ENCODE results near the gene TSSK3.

DNA sequence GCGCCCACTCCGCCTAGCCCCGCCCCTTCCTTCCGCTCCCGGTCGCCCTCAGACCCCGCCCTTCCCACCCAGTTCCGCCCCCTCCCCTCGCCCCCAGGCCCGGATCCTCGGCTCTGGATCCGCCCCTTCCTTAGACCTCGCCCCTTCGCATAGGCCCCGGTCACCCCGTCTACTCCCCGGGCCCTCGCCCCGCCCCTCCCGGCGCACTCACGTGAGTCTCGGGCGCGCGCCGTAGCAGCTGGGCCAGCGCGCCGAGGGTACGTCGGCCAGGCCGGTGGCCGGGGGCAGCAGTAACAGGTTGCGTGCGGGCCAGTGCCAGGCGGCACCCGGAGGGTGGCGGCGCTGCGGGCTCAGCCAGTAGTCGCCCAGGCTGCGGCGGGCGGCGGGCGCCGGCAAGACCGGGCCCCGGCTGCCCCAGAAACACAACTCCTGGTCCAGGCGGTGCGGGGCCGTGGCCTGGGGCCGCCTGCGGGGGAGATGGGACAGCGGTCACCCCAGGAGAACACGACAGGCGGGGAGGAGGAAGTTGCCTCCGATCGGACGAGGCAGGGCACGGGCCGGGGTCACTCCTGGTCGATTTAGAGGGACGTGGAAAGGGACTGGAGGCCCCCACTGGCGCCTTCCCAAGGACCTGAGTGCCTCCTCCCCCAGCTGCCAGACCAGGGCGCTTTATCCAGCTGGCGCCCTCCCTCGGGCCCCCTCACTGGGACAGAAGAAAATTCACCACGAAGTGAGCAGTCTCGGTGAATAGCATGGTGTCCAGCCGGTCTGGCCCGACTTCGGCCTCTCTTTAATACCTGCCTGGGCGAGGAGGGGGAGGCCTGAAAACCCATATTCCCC is 10.7 kb upstream of the TSSK3 start:
- TF ChIP-seq, protein P1, sequence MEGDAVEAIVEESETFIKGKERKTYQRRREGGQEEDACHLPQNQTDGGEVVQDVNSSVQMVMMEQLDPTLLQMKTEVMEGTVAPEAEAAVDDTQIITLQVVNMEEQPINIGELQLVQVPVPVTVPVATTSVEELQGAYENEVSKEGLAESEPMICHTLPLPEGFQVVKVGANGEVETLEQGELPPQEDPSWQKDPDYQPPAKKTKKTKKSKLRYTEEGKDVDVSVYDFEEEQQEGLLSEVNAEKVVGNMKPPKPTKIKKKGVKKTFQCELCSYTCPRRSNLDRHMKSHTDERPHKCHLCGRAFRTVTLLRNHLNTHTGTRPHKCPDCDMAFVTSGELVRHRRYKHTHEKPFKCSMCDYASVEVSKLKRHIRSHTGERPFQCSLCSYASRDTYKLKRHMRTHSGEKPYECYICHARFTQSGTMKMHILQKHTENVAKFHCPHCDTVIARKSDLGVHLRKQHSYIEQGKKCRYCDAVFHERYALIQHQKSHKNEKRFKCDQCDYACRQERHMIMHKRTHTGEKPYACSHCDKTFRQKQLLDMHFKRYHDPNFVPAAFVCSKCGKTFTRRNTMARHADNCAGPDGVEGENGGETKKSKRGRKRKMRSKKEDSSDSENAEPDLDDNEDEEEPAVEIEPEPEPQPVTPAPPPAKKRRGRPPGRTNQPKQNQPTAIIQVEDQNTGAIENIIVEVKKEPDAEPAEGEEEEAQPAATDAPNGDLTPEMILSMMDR (IDR thresholded peaks at IDR 0.05) = no peak
- TF ChIP-seq POLR2AphosphoS5 (IDR thresholded peaks at IDR 0.05) (peak in 2 of 3 donors; percentile 21 to 81), POLR2A (IDR thresholded peaks at IDR 0.05) (peak in 1 of 2 donors; percentile 74), EP300 (IDR thresholded peaks at IDR 0.05) (no peak)
